Measurements from ENCODE around the gene RPL13. TPM values are rescaled to one million over a fixed set of nuclear protein-coding genes. Genes with fewer than 3 reads are reported as not detected.

Gene RPL13
- total and polyA plus RNA-seq, 2 of the 13 experiments (the other 11 are each of a cell fraction or from before 2014, with no cell fraction given), result 2,988 to 4,411 TPM

DNA sequence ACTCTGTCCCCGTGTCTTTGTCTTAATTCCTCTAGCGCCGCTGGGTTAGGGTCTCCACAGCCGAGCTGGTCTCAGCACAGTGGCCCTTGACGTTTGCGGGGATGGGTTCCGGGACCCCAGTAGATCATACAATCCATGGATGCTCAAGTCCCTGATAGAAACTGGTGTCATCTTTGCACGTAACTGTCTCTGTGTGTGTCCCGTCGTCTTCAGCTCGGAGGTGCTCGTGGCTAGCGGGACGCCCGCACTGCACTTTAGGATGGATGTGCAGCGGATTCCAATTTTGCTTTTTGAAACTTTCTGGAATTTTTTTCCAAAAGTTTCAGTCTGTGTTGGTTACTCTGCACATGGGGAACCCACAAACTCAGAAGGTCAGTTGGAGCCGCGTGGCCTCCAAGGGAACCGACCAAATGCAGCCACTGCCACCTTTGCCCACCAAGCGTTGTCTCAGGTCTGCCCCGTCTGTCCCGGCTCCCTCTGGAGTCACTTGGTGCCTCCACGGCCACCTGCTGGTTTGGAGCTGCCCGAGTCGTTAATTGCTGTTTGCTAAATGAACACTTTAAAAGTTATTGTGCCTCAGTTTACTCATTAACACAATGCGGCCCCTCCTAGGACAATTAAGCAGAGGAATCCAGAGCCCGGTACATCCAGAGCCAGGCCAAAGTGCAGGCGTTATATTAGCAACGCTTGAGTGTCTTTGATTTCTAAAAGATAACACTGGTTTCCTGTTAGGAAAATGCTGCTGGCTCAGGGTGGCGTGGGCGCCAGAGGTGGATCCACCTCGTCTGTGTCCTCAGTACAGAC, 47.7 kb downstream of the RPL13 start (continued):
- peak; percentile 19; the same call in 1 of the 2 replicates for TF ChIP-seq ARID4A (CRISPR knock-in tag; IDR thresholded peaks at IDR 0.05; ENCODE audit: borderline replicate concordance)
- TF ChIP-seq SIN3A (IDR thresholded peaks at IDR 0.05; ENCODE audit: borderline replicate concordance, low read depth, low read length), result no peak
- TF ChIP-seq LRRFIP1 (CRISPR knock-in tag; conservative IDR thresholded peaks at IDR 0.05), result no peak
- TF ChIP-seq ZFP91 (CRISPR knock-in tag; IDR thresholded peaks at IDR 0.05; ENCODE audit: borderline replicate concordance), result no peak
- peak; percentile 42; the same call in 1 of the 2 replicates for TF ChIP-seq NRL (CRISPR knock-in tag; IDR thresholded peaks at IDR 0.05; ENCODE audit: borderline replicate concordance)
- TF ChIP-seq TMF1 (CRISPR knock-in tag; IDR thresholded peaks at IDR 0.05; ENCODE audit: low read depth), result no peak
- no peak for TF ChIP-seq ZNF792 (CRISPR knock-in tag; IDR thresholded peaks at IDR 0.05)
- TF ChIP-seq, protein P1, sequence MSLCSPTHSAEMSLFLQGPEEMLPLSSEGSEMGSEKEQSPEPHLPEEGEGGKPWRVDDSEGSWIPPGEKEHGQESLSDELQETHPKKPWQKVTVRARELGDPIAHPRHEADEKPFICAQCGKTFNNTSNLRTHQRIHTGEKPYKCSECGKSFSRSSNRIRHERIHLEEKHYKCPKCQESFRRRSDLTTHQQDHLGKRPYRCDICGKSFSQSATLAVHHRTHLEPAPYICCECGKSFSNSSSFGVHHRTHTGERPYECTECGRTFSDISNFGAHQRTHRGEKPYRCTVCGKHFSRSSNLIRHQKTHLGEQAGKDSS (CRISPR knock-in tag; IDR thresholded peaks at IDR 0.05; ENCODE audit: borderline replicate concordance, low read depth), result no peak
- TF ChIP-seq MBD4 (IDR thresholded peaks at IDR 0.05; ENCODE audit: borderline replicate concordance, low read length), result no peak
- TF ChIP-seq, protein P2, sequence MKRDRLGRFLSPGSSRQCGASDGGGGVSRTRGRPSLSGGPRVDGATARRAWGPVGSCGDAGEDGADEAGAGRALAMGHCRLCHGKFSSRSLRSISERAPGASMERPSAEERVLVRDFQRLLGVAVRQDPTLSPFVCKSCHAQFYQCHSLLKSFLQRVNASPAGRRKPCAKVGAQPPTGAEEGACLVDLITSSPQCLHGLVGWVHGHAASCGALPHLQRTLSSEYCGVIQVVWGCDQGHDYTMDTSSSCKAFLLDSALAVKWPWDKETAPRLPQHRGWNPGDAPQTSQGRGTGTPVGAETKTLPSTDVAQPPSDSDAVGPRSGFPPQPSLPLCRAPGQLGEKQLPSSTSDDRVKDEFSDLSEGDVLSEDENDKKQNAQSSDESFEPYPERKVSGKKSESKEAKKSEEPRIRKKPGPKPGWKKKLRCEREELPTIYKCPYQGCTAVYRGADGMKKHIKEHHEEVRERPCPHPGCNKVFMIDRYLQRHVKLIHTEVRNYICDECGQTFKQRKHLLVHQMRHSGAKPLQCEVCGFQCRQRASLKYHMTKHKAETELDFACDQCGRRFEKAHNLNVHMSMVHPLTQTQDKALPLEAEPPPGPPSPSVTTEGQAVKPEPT (CRISPR knock-in tag; IDR thresholded peaks at IDR 0.05; ENCODE audit: low read depth), result no peak
- no peak for TF ChIP-seq MAZ (IDR thresholded peaks at IDR 0.05; ENCODE audit: borderline replicate concordance, low read depth, low read length)
- TF ChIP-seq MAZ (CRISPR knock-in tag; IDR thresholded peaks at IDR 0.05; ENCODE audit: low read depth), result no peak
- TF ChIP-seq U2AF2 (IDR thresholded peaks at IDR 0.05; ENCODE audit: low read depth, low read length), result no peak
- peak; percentile 72; the same call in 1 of the 2 replicates for TF ChIP-seq HNRNPL (IDR thresholded peaks at IDR 0.05; ENCODE audit: low read depth, low read length)
